Stimulated activated CD4-positive, alpha-beta T cell treated with anti-CD3 and anti-CD28 coated beads, TNF-alpha, amount 100 ng/mL, for 48 hours (primary cell): ENCODE data around the gene SESN3.

Source experiments
- DNase-seq, 3 donors: peaks; one replicate each; pipeline ENCODE4 v3.0.0-alpha.2; 2020; ENCODE audit warnings: low read depth in 3 of 3

Gene SESN3

DNA sequence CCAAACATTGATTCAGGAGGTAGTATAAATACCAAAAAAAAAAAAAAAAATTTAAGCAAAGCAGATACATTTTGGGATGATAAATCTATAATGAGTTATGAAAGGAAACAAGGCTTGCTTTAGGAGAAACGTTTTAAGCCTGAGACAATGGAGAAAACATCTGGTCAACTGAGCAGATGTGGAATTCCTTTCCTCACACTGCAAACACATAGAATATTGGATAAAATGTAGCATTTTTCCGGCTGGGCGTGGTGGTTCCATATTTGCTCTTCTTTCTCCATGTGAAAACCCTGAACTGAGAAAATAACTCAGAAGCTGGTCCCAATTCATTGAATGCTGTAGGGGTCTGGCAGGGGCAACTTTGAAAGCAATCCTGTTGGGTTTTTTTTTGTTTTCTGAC is 107.4 kb downstream of the SESN3 start:
- no peak for DNase-seq

DNA sequence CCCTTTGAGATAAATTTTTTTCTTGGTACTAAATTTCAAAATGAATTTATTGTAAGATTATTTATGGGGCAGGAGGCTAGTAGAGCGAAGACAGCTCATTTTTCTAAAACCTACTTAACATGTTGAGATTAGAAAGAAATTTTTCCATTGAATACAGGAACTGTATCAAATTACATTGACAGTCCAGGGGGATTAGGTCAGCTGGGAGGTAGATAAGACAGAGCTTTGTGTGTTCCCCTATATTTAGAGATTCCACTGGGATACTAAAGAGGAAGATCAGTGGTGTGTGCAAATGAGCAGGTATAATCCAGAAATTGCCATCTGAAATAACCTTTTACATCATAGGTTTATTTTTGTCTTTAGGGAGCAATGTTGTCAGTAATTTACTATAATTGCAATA is 109.3 kb downstream of the SESN3 start:
- DNase-seq: no peak

DNA sequence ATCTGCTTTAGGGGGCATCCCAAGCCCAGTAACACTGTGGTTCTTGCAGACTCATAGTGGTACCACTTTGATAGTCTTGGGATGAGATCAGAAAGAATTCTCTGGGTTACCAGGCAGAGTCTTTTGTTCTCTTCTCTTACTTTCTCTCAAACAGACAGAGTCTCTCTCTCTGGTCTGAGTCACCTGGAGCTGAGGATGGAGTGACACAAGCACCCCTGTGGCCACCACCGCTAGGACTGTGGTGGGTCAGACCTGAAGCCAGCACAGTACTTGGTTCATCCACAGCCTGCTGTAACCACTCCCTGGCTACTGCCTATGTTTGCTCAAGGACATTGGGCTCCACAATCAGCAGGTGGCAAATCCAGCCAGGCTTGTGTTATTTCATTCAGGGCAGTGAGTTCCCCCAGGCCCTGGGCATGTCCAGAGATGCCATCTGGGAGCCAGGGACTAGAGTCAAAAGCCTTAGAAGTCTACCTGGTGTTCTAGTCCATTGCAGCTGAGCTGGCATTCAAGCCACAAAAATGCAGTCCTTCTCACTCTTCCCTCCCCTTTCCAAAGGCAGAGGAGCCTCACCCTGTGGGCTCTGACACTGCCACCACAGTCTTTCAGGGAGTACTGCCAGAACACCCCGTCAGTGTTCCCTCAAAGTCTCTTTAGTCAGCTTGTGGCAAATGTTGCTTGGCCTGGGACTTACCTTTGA is 111.5 kb downstream of the SESN3 start:
- no peak for DNase-seq

- no peak for DNase-seq
These were observed 115.4 kb downstream of the SESN3 start for GRCh38 chr11:95115597-95115996.
